ENCODE measurements around the gene TRIM39.

The TRIM39 gene

DNA sequence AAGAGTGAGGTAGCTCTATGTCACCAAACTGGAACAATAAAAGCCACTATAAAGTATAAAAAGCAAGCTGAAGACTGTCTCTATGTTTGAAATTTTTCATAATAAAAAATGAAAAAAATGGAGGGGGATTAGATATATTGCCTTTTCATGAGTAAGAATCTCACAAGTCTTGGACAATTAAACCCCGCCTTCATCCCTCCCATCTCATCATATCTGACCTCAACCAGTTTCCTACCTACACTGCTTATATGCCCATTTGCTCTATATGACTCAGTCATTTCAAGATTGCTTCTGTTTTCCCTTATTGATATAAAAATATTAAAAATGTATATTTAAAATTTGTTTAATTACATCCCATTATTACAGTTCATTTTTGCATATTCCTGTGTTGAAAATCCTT lies 2.9 kb upstream of the TRIM39 start:
- TF ChIP-seq EGR1 (IDR thresholded peaks at IDR 0.05) (no peak), YY1 (IDR thresholded peaks at IDR 0.05; ENCODE audit: low read depth) (no peak), ZBTB7A (IDR thresholded peaks at IDR 0.05; ENCODE audit: low read depth) (no peak), TCF12 (IDR thresholded peaks at IDR 0.05; ENCODE audit: low read depth) (no peak), RAD21 (IDR thresholded peaks at IDR 0.05; ENCODE audit: low read depth) (no peak), CREB1 (IDR thresholded peaks at IDR 0.05; ENCODE audit: low read depth) (no peak), NFIC (IDR thresholded peaks at IDR 0.05) (no peak), CEBPB (IDR thresholded peaks at IDR 0.05) (no peak), TAF1 (IDR thresholded peaks at IDR 0.05; ENCODE audit: low read depth) (no peak), EP300 (IDR thresholded peaks at IDR 0.05; ENCODE audit: borderline replicate concordance) (no peak), FOXM1 (IDR thresholded peaks at IDR 0.05; ENCODE audit: borderline replicate concordance, low read depth) (no peak), USF1 (IDR thresholded peaks at IDR 0.05) (no peak), MAX (IDR thresholded peaks at IDR 0.05) (no peak), TEAD4 (IDR thresholded peaks at IDR 0.05) (no peak)
- TF ChIP-seq, protein P1, sequence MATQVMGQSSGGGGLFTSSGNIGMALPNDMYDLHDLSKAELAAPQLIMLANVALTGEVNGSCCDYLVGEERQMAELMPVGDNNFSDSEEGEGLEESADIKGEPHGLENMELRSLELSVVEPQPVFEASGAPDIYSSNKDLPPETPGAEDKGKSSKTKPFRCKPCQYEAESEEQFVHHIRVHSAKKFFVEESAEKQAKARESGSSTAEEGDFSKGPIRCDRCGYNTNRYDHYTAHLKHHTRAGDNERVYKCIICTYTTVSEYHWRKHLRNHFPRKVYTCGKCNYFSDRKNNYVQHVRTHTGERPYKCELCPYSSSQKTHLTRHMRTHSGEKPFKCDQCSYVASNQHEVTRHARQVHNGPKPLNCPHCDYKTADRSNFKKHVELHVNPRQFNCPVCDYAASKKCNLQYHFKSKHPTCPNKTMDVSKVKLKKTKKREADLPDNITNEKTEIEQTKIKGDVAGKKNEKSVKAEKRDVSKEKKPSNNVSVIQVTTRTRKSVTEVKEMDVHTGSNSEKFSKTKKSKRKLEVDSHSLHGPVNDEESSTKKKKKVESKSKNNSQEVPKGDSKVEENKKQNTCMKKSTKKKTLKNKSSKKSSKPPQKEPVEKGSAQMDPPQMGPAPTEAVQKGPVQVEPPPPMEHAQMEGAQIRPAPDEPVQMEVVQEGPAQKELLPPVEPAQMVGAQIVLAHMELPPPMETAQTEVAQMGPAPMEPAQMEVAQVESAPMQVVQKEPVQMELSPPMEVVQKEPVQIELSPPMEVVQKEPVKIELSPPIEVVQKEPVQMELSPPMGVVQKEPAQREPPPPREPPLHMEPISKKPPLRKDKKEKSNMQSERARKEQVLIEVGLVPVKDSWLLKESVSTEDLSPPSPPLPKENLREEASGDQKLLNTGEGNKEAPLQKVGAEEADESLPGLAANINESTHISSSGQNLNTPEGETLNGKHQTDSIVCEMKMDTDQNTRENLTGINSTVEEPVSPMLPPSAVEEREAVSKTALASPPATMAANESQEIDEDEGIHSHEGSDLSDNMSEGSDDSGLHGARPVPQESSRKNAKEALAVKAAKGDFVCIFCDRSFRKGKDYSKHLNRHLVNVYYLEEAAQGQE (IDR thresholded peaks at IDR 0.05; ENCODE audit: low read depth), result no peak

GRCh38 chr6:30325150-30325872 lies 1.4 kb upstream of the TRIM39 start:
- no peak for TF ChIP-seq ZBTB7A (IDR thresholded peaks at IDR 0.05; ENCODE audit: low read depth)
- TF ChIP-seq YY1 (IDR thresholded peaks at IDR 0.05; ENCODE audit: low read depth), result no peak
- no peak for TF ChIP-seq TAF1 (IDR thresholded peaks at IDR 0.05; ENCODE audit: low read depth)
- TF ChIP-seq NFIC (IDR thresholded peaks at IDR 0.05), result no peak
- TF ChIP-seq FOXM1 (IDR thresholded peaks at IDR 0.05; ENCODE audit: borderline replicate concordance, low read depth), result no peak
- no peak for TF ChIP-seq TEAD4 (IDR thresholded peaks at IDR 0.05)
- TF ChIP-seq, protein P1 (IDR thresholded peaks at IDR 0.05; ENCODE audit: low read depth), result no peak
- no peak for TF ChIP-seq RAD21 (IDR thresholded peaks at IDR 0.05; ENCODE audit: low read depth)
- no peak for TF ChIP-seq EP300 (IDR thresholded peaks at IDR 0.05; ENCODE audit: borderline replicate concordance)
- TF ChIP-seq CEBPB (IDR thresholded peaks at IDR 0.05), result no peak
- no peak for TF ChIP-seq MAX (IDR thresholded peaks at IDR 0.05)
- no peak for TF ChIP-seq TCF12 (IDR thresholded peaks at IDR 0.05; ENCODE audit: low read depth)
- TF ChIP-seq USF1 (IDR thresholded peaks at IDR 0.05), result no peak
- no peak for TF ChIP-seq CREB1 (IDR thresholded peaks at IDR 0.05; ENCODE audit: low read depth)
- TF ChIP-seq EGR1 (IDR thresholded peaks at IDR 0.05), result no peak

DNA sequence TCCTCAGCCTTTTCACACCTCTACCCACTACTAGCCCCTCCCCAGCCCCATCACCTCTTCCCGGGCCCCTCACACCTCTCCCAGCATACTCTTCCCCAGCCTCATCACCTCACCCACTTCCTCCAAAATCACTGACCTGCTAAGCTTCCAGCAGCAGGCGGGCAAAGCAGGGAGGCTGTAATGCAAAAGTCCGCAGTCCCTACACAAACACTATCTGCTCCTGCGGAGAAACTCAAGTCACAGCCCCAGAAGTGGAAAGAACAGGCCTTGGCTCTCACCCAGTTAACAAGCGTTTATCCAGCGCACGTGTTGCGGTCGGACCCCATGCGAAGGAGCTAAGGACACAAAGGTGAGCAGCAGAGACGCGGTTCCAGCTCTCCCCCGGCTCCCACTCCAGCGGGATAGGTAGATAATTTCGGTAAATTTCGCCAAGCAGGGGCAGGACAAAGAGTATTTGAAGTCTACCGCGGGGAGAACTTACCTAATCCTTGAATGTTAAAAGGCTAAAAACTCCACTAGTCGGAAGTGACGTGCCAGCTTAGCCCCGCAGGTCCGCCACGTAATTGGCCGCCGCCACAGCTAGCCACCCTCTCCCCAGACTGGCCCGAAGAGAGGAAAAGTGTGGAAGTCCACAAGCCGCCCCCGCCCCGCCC lies 728 bp upstream of the TRIM39 start:
- TF ChIP-seq MAX (IDR thresholded peaks at IDR 0.05), result peak; percentile 87
- peak; percentile 82 for TF ChIP-seq CREB1 (IDR thresholded peaks at IDR 0.05; ENCODE audit: low read depth)
- TF ChIP-seq EGR1 (IDR thresholded peaks at IDR 0.05), result no peak; the same call in 1 of the 2 replicates

- 0 out of 2 replicates have a peak, but pooled peaks have one; percentile 43 for TF ChIP-seq ZBTB7A (IDR thresholded peaks at IDR 0.05; ENCODE audit: low read depth)
- no peak for TF ChIP-seq USF1 (IDR thresholded peaks at IDR 0.05)
- TF ChIP-seq MAX (IDR thresholded peaks at IDR 0.05), result peak; percentile 18; the same call in 1 of the 2 replicates
- TF ChIP-seq TAF1 (IDR thresholded peaks at IDR 0.05; ENCODE audit: low read depth), result no peak
- no peak for TF ChIP-seq EP300 (IDR thresholded peaks at IDR 0.05; ENCODE audit: borderline replicate concordance)
Measured at GRCh38 chr6:30327232-30327746, 562 bp downstream of the TRIM39 start.
